MM.1S (cell line): ENCODE results near the gene COQ6.
"Not testable (repeated sequence)": the region's sequence is repeated elsewhere in the genome, so short reads cannot be mapped to it uniquely, and the experiment has no call there.

Experiments used
- DNase-seq: peaks from one replicate; pipeline ENCODE4 v3.0.0-alpha.2; 2015
- H2AFZ ChIP-seq: fragments of 300-600 bp; sonication (generic); 2 replicates; pipeline ENCODE4 v1.6.0; 2016; ENCODE audit warnings: antibody characterized with exemption, low read length
- H3F3A ChIP-seq: fragments of 300-600 bp; sonication (generic); 2 replicates; pipeline ENCODE4 v1.6.1; 2016; ENCODE audit warnings: mild to moderate bottlenecking, antibody characterized with exemption, low read length, moderate library complexity, mixed read lengths; ENCODE audit not compliant: insufficient read depth
- H3K27ac ChIP-seq: fragments of 300-600 bp; sonication (generic); 2 replicates; pipeline ENCODE4 v1.5.1; 2016; ENCODE audit warnings: mild to moderate bottlenecking, low read length
- H3K27me3 ChIP-seq: fragments of 300-600 bp; sonication (generic); replicated peaks from 2 replicates; pipeline ENCODE4 v1.6.0; 2016; ENCODE audit warnings: low read length; ENCODE audit not compliant: insufficient read depth
- H3K36me3 ChIP-seq: fragments of 300-600 bp; sonication (generic); replicated peaks from 2 replicates; pipeline ENCODE4 v1.6.1; 2016; ENCODE audit warnings: mild to moderate bottlenecking, low read length, mixed read lengths; ENCODE audit not compliant: insufficient read depth
- H3K4me1 ChIP-seq: fragments of 300-600 bp; sonication (generic); 2 replicates; pipeline ENCODE4 v1.6.1; 2016; ENCODE audit warnings: low read length, mixed read lengths
- H3K4me2 ChIP-seq: fragments of 300-600 bp; sonication (generic); 2 replicates; pipeline ENCODE4 v1.6.0; 2016; ENCODE audit warnings: low read depth, low read length
- H3K4me3 ChIP-seq: fragments of 300-600 bp; sonication (generic); 2 replicates; pipeline ENCODE4 v1.5.1; 2016; ENCODE audit warnings: low read length, mixed read lengths
- H3K79me2 ChIP-seq: fragments of 300-600 bp; sonication (generic); 2 replicates; pipeline ENCODE4 v1.6.1; 2016; ENCODE audit warnings: mixed run types, low read length, mixed read lengths
- H3K9ac ChIP-seq: fragments of 300-600 bp; sonication (generic); 2 replicates; pipeline ENCODE4 v1.6.1; 2016; ENCODE audit warnings: low read length, mixed read lengths
- H3K9me2 ChIP-seq: fragments of 300-600 bp; sonication (generic); replicated peaks from 2 replicates; pipeline ENCODE4 v1.6.1; 2016; ENCODE audit warnings: mild to moderate bottlenecking, low read length, mixed read lengths; ENCODE audit not compliant: insufficient read depth
- H3K9me3 ChIP-seq: fragments of 300-600 bp; sonication (generic); replicated peaks from 2 replicates; pipeline ENCODE4 v1.6.1; 2016; ENCODE audit warnings: mild to moderate bottlenecking, low read length, mixed read lengths; ENCODE audit not compliant: insufficient read depth
- H4K20me1 ChIP-seq: fragments of 300-600 bp; sonication (generic); 2 replicates; pipeline ENCODE4 v1.6.1; 2016; ENCODE audit warnings: mild to moderate bottlenecking, low read length, moderate library complexity, mixed read lengths; ENCODE audit not compliant: insufficient read depth
- EZH2 ChIP-seq: fragments of 300-600 bp; sonication (generic); optimal IDR thresholded peaks from 2 replicates; pipeline ENCODE3; 2017; ENCODE audit warnings: low read depth, mild to moderate bottlenecking, antibody characterized with exemption, low read length, mixed read lengths
- EZH2phosphoT487 ChIP-seq: fragments of 300-600 bp; sonication (generic); IDR thresholded peaks from 2 replicates; pipeline ENCODE4 v1.6.1; 2018; ENCODE audit warnings: antibody characterized with exemption, low read length
- TF ChIP-seq, protein P1 (sequence below): fragments of 300-600 bp; sonication (generic); IDR thresholded peaks from 2 replicates; pipeline ENCODE4 v1.5.1; 2016; ENCODE audit warnings: antibody characterized with exemption, low read length, mixed read lengths

The COQ6 gene

DNA sequence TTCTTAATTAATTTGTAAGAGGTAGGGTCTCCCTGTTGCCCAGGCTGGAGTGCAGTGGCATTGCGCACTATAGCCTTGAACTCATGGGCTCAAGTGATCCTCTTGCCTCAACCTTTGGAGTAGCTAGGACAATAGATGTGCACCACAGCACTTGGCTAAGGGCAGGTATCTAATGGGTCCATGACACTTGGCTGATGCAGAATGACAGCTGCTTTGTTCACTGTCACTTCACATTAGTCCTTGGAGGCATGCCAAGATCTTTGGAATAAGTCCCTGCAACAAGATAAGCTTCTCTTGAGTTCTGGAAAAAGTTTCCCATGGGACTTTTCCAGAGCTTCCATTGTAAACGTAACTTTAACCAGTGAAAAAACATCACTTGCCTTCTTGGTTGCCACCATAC is 23.4 kb downstream of the COQ6 start:
- no peaks in the 10 kb centered on the region for H3K36me3 ChIP-seq
- H3F3A ChIP-seq, result no peaks in the 10 kb centered on the region
- H3K9ac ChIP-seq, result no peak overlapping the region
- no peak overlapping the region for H2AFZ ChIP-seq
- no peaks in the 10 kb centered on the region for H3K4me1 ChIP-seq
- H4K20me1 ChIP-seq, result no peaks in the 10 kb centered on the region
- no peaks in the 10 kb centered on the region for H3K27me3 ChIP-seq
- no peak overlapping the region for H3K4me2 ChIP-seq
- DNase-seq, result no peak
- no peaks in the 10 kb centered on the region for H3K9me2 ChIP-seq
- TF ChIP-seq, protein P1, sequence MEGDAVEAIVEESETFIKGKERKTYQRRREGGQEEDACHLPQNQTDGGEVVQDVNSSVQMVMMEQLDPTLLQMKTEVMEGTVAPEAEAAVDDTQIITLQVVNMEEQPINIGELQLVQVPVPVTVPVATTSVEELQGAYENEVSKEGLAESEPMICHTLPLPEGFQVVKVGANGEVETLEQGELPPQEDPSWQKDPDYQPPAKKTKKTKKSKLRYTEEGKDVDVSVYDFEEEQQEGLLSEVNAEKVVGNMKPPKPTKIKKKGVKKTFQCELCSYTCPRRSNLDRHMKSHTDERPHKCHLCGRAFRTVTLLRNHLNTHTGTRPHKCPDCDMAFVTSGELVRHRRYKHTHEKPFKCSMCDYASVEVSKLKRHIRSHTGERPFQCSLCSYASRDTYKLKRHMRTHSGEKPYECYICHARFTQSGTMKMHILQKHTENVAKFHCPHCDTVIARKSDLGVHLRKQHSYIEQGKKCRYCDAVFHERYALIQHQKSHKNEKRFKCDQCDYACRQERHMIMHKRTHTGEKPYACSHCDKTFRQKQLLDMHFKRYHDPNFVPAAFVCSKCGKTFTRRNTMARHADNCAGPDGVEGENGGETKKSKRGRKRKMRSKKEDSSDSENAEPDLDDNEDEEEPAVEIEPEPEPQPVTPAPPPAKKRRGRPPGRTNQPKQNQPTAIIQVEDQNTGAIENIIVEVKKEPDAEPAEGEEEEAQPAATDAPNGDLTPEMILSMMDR, result no peak
- TF ChIP-seq EZH2phosphoT487 (no peak), EZH2 (no peak)
- no peak overlapping the region for H3K4me3 ChIP-seq
- H3K79me2 ChIP-seq, result no peaks in the 10 kb centered on the region
- H3K9me3 ChIP-seq, result no peaks in the 10 kb centered on the region
- H3K27ac ChIP-seq, result no peak overlapping the region

DNA sequence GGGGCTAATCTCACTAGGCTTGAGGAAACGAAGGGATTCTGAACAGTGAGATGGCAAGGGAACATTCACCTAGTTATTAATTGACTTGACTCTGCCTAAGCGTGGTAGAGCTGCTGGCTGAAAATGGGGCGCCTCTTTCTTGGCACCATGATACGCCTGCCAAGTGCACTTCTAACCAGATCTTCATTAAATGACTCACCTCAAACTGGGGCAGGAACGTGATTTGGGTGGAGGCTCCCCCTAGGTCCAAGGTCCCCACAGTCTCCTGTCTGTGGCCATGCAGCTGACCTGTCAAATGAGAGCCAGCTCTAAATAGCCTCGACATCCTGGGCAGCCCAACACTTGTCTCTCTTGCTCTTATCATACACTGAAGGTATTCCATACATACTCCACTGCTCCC is 26.0 kb downstream of the COQ6 start:
- H3K36me3 ChIP-seq, result no peaks in the 10 kb centered on the region
- no peaks in the 10 kb centered on the region for H3K9me2 ChIP-seq
- H3K27me3 ChIP-seq, result no peaks in the 10 kb centered on the region
- no peak for TF ChIP-seq EZH2
- H3K79me2 ChIP-seq, result no peaks in the 10 kb centered on the region
- H2AFZ ChIP-seq, result no peak overlapping the region
- H3K9ac ChIP-seq, result no peak overlapping the region
- no peak for DNase-seq
- no peaks in the 10 kb centered on the region for H3F3A ChIP-seq
- H3K4me2 ChIP-seq, result no peak overlapping the region
- H3K4me3 ChIP-seq, result no peak overlapping the region
- no peak overlapping the region for H3K27ac ChIP-seq
- H3K4me1 ChIP-seq, result no peaks in the 10 kb centered on the region
- no peaks in the 10 kb centered on the region for H4K20me1 ChIP-seq
- H3K9me3 ChIP-seq, result no peaks in the 10 kb centered on the region

DNA sequence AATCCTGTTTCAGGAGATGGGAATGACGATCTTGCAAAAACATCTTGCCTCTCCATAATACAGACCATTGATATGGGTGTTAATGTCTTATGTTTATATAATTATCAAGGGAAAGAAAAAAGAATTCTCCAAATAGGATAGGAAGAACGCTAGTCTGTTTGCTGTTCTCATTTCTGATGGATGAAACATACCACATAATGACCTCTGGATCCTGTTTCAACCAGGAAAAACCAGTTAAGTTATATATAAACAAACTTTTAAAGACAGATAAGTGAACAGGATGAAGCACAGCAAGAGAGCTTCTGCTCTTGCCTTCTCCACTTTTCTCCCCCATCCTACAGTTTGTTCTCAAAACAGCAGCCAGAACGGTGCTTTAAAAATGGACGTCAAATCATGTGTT is 27.8 kb downstream of the COQ6 start:
- Histone ChIP-seq H3K9me2 (no peaks in the 10 kb centered on the region), H3K36me3 (no peaks in the 10 kb centered on the region), H3K79me2 (no peaks in the 10 kb centered on the region), H2AFZ (no peak overlapping the region), H4K20me1 (no peaks in the 10 kb centered on the region), H3K27ac (no peak overlapping the region), H3F3A (no peaks in the 10 kb centered on the region), H3K9ac (no peak overlapping the region), H3K4me3 (no peak overlapping the region), H3K4me2 (no peak overlapping the region), H3K27me3 (no peaks in the 10 kb centered on the region), H3K4me1 (no peaks in the 10 kb centered on the region), H3K9me3 (no peaks in the 10 kb centered on the region)
- DNase-seq, result no peak
- TF ChIP-seq EZH2phosphoT487 (no peak), EZH2 (no peak)
- TF ChIP-seq, protein P1, result no peak

DNA sequence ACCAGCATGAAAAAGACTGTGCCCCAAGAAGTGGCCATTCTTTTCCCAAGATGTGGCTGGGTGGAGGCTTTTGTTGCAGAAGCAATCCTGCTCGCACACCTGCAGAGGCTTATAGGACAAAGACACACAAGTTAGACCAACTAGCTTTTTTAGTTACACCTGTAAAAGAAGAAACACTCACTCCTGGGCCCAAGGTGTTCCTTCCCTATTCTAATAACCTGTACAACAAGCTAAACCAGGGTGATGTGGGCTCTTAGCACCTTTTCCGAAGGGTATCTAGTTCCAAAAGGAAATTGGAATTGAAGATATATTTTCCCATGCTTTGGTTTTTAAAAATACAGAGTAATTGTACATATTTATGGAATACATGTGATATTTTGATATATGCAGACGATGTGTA is 38.0 kb downstream of the COQ6 start:
- no peaks in the 10 kb centered on the region for H3K27me3 ChIP-seq
- no peaks in the 10 kb centered on the region for H3K79me2 ChIP-seq
- H3K36me3 ChIP-seq, result no peaks in the 10 kb centered on the region
- H3F3A ChIP-seq, result no peaks in the 10 kb centered on the region
- no peaks in the 10 kb centered on the region for H3K4me1 ChIP-seq
- no peaks in the 10 kb centered on the region for H3K9me2 ChIP-seq
- TF ChIP-seq, protein P1, result no peak
- TF ChIP-seq EZH2 (no peak), EZH2phosphoT487 (no peak)
- H3K4me3 ChIP-seq, result no peak overlapping the region
- H2AFZ ChIP-seq, result no peak overlapping the region
- H4K20me1 ChIP-seq, result no peaks in the 10 kb centered on the region
- no peak overlapping the region for H3K4me2 ChIP-seq
- no peak for DNase-seq
- H3K27ac ChIP-seq, result no peak overlapping the region
- no peaks in the 10 kb centered on the region for H3K9me3 ChIP-seq
- H3K9ac ChIP-seq, result no peak overlapping the region

DNA sequence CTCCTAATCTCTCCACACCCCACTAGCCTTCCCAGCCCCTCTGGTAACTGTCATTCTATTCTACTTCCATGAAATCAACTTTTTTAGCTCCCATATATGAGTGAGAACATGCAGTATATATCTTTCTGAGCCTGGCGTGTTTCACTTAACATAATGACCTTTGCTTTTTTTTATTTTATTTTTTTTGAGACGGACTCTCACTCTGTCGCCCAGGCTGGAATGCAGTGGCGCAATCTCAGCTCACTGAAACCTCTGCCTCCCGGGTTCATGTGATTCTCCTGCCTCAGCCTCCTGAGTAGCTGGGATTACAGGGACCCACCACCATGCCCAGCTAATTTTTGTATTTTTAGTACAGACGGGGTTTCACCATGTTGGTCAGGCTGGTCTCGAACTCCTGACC is 38.6 kb downstream of the COQ6 start:
- H3K4me2 ChIP-seq, H3K4me3 ChIP-seq, H3K79me2 ChIP-seq, H3F3A ChIP-seq, H3K27ac ChIP-seq, H3K9me3 ChIP-seq, H3K9ac ChIP-seq, H3K36me3 ChIP-seq, H3K27me3 ChIP-seq, H3K9me2 ChIP-seq, H3K4me1 ChIP-seq, H2AFZ ChIP-seq, DNase-seq, H4K20me1 ChIP-seq: not testable (repeated sequence)
